AG09309 (cell line): Measurements from ENCODE around the gene PRIMA1.
"Not testable (repeated sequence)": the region's sequence is repeated elsewhere in the genome, so short reads cannot be mapped to it uniquely, and the experiment has no call there.

Source experiments
- DNase-seq: peaks from one replicate; pipeline ENCODE4 v3.0.0-alpha.2; 2010; ENCODE audit warnings: low read depth
- H3K4me3 ChIP-seq: 2 replicates; pipeline ENCODE4 v1.5.1; 2011; ENCODE audit warnings: mild to moderate bottlenecking, low read depth, low read length, moderate library complexity; ENCODE audit not compliant: control insufficient read depth
- CTCF ChIP-seq: IDR thresholded peaks from 2 replicates; pipeline ENCODE4 v1.5.1; 2011; ENCODE audit warnings: mild to moderate bottlenecking, low read depth, low read length, inconsistent platforms; ENCODE audit not compliant: insufficient read depth, control insufficient read depth; ENCODE audit errors: missing control alignments

Gene PRIMA1

GRCh38 chr14:93825235-93825553 lies 36.9 kb upstream of the PRIMA1 start:
- no peak for TF ChIP-seq CTCF
- DNase-seq = no peak
- no peak overlapping the region for H3K4me3 ChIP-seq

GRCh38 chr14:93824518-93825234 lies 36.4 kb upstream of the PRIMA1 start:
- DNase-seq = no peak
- TF ChIP-seq CTCF = no peak
- no peak overlapping the region for H3K4me3 ChIP-seq

- TF ChIP-seq CTCF = no peak
- no peak overlapping the region for H3K4me3 ChIP-seq
- no peak for DNase-seq
Measured at GRCh38 chr14:93824076-93824475, 35.8 kb upstream of the PRIMA1 start.

GRCh38 chr14:93821051-93821450 lies 32.8 kb upstream of the PRIMA1 start:
- no peak overlapping the region for H3K4me3 ChIP-seq
- no peak for TF ChIP-seq CTCF
- no peak for DNase-seq

- TF ChIP-seq CTCF = no peak
- H3K4me3 ChIP-seq = no peak overlapping the region
- DNase-seq = no peak
Measured at GRCh38 chr14:93818857-93819256, 30.6 kb upstream of the PRIMA1 start.

GRCh38 chr14:93811676-93812075 lies 23.4 kb upstream of the PRIMA1 start:
- TF ChIP-seq CTCF = no peak
- DNase-seq = no peak
- no peak overlapping the region for H3K4me3 ChIP-seq

GRCh38 chr14:93811020-93811419 lies 22.7 kb upstream of the PRIMA1 start:
- TF ChIP-seq CTCF = no peak
- H3K4me3 ChIP-seq = no peak overlapping the region

GRCh38 chr14:93809491-93810420 lies 21.5 kb upstream of the PRIMA1 start:
- DNase-seq, H3K4me3 ChIP-seq: not testable (repeated sequence)

More at GRCh38 chr14:93811020-93811419, 22.7 kb upstream of the PRIMA1 start:
- no peak for DNase-seq
